ENCODE data around the gene BABAM2.

The BABAM2 gene

DNA sequence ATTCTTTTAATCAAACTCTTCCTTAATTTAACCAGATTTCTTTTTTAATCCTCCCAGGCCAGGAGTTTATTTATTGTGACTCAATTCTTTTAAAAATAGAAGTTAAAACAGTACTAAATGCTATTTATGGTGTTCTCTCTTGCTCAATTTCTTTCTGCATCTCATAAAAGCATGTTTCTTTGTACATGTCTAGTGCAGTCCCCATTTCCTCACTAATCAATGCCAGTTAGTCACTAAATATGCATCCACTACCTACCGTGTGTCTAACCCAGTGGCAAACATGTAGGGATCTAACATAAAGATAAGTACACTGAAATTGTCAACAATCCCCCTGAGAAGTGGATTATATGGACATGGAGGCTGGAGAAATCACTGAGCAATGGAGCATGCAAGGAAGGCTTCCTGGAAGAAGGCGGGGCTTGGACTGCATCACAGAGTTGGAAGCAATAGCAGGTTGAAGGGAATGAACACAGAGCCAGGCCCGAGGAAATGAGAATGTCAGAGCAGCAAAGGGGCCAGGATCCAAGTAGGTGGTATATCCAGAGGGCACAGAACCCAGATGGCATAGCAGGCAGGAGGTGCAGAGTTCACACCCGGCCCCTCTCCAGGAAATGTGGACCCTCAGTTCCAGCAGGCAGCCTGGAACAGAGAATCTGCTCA, 396.9 kb downstream of the BABAM2 start:
- DNase-seq (ENCODE audit: low read depth, low spot score): no peak
- no peak overlapping the region for H3K27ac ChIP-seq

DNA sequence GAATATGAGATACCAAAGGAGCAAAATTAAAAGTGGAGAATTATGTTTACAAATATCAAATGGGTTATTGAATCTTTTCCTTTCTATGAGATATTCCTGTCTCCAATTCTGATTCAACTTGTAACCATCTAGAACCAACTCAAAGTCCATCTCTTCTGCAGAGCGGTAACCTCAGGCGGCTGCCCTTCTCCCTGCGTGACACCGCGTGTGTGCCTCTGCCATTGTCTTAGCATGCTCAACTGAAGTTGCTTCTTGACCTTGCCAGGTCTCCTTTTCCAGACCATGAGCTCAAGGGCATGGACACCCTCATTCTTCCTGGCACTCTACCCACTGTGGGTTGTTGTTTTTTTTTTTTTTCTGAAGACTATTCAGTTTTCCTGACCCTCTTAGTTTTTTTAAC, 398.1 kb downstream of the BABAM2 start:
- DNase-seq (ENCODE audit: low read depth, low spot score): no peak

DNA sequence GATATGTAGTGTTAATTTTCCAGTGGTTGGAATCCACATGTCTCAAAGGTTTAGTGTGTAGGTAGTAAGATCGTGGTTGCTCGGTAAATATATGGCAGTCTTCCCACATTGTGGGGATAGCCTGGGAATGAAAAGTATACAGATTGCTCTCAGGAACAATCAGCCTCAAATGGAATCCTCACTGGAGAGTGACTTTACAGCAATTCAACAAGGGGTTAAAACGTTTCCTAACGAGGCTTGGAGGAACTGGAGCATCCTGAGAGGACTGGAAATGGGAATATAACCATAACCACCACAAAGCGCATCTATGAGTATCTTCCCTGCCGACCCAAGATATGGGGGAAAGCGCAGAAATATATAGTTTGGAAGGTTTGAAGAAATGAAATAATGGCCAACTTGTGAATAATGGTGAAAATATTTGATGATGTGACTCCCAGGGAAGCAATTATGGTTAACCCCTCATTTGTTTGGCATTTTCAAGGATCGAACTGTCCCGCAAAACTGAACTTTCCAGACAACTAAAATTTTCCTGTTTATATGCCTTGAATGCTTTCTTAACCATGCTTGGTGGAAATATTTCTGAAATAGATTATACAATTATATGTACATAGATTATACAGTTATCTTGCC, 401.4 kb downstream of the BABAM2 start:
- no peak for DNase-seq (ENCODE audit: low read depth, low spot score)
- no peak overlapping the region for H3K27ac ChIP-seq

More for the DNA sequence above, 398.1 kb downstream of the BABAM2 start:
- H3K27ac ChIP-seq: no peak overlapping the region

DNA sequence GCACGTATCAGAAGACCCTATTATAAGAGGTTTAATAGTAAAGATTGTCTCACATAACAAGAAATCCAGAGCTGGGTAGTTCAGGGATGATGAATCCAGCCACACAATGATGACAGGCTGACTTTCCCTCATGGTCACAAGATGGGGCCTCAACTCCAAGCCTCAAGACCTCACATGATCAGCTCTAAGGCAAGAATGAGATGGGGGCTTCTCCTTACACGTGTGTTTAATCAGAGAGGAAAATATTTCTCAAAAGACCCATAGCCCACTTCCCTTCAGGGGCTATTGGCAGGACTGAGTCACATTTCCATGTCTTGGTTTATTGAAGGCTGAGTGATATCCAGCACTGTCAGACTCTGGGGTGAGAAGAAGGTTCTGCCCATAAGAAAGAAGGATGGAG, 402.0 kb downstream of the BABAM2 start:
- no peak for DNase-seq (ENCODE audit: low read depth, low spot score)
- H3K27ac ChIP-seq: no peak overlapping the region

DNA sequence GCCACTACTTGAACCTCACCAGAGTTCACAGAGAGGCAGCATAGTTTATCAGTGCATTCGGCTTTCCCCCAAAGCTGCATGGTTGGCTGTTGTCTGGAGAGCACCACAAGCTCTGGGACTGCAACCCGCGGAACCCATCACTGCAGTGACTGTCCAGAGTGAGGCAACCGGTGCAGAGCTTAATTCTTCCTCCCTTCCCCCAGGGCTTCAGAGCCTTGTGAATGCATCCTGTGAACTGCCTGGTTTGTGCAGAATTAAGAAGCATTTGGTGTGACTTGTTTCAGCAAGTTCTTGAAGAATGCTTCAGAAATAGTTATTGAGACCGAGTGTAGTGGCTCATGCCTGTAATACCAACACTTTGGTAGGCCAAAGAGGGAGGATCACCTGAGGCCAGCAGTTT, 402.9 kb downstream of the BABAM2 start:
- DNase-seq (ENCODE audit: low read depth, low spot score): peak; percentile 24
- H3K27ac ChIP-seq: peak overlapping the region; percentile 34

DNA sequence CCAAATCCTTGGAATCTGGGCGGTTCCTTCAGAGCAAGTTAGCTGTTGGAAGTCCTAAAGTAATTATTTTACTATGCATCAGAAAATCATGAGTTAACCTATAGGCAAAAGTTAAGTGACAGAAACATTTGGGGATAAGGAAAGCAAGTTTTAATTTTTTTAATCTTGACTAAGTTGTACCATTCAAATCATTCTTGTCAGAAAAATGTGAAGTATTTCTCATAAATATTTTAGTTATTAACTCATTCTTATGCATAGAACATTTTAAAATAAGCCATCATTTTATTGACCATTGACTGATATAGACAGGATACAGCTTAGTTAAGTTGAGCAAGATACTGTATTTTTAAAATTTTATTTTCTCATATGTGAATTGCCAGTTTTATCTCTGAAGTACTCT, 403.9 kb downstream of the BABAM2 start:
- DNase-seq (ENCODE audit: low read depth, low spot score): no peak
- H3K27ac ChIP-seq: peak overlapping the region; percentile 34

DNA sequence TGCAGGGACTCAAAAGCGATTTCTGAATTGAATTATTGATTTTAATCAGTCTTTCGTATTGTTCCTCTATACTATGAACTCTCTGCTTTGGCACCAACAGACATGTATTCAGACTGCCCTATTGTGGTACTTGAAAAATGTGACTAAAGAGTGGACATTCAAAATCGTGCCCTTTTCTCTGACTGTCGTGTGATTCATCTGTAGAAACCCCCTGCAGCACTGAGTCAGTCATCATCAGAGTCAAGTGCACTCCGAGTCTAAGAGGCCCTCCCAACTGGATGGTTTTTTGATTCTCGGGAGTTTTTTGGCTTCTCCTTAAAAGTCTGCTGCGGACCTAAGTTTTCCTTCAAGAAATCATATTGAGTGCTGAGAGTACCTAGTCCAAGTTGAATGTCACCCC, 405.7 kb downstream of the BABAM2 start:
- no peak for DNase-seq (ENCODE audit: low read depth, low spot score)
- H3K27ac ChIP-seq: peak overlapping the region; percentile 60

DNA sequence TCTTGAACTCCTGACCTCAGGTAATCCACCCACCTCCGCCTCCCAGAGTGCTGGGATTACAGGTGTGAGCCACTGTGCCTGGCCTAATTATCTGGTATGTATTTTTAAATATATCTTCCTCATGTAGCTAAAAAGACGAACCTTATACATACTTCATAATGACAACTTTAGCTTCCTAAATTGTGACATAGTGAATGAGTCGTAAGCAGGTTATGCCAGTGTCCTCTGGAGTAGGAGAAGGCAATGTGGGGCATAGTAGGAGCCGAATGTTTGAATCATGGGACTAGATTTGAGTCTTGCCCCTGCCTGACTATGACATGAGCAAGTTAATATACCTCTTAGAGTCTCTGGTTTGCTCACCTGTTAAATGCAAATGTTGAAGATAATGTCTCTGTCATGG, 406.4 kb downstream of the BABAM2 start:
- peak; percentile 34 for DNase-seq (ENCODE audit: low read depth, low spot score)
- H3K27ac ChIP-seq: peak overlapping the region; percentile 60

DNA sequence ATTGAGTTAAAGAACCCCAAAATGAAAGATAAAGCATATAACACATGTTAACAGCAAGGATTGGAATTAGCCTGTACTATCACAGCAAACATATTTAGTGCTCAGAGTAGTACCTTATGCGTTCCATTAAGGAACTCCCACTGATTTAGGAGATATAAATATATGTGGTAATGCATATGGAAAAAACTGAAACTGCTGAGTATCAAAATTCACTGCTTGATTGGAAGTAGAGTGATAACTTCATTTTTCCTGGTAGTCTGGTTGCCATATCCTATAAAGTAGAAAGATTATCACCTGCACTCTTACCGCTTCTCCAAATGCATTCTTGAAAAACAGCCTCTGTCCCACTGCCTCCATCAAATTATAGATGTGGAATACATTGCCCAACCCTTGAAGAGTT, 407.0 kb downstream of the BABAM2 start:
- H3K27ac ChIP-seq: peak overlapping the region; percentile 60

DNA sequence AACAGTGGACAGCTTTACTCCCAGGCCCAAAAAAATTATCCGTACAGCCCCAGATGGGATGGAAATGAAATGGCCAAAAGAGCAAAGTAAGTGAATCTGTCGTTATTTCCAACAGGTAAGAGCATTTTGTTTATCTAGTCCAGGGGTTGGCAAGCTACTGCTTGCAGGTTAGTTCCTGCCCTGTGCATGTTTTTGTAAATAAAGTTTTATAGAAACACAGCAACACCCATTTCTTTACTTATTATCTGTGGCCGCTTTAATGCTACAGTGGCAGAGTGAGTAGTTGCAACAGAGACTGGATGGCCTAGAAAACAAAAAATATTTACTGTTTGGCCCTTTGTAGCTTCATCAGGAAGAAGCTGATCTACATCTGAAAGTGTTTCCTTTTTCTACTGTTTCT, 407.9 kb downstream of the BABAM2 start:
- DNase-seq (ENCODE audit: low read depth, low spot score): no peak
- no peak overlapping the region for H3K27ac ChIP-seq

More for the DNA sequence above, 407.0 kb downstream of the BABAM2 start:
- DNase-seq (ENCODE audit: low read depth, low spot score): no peak

DNA sequence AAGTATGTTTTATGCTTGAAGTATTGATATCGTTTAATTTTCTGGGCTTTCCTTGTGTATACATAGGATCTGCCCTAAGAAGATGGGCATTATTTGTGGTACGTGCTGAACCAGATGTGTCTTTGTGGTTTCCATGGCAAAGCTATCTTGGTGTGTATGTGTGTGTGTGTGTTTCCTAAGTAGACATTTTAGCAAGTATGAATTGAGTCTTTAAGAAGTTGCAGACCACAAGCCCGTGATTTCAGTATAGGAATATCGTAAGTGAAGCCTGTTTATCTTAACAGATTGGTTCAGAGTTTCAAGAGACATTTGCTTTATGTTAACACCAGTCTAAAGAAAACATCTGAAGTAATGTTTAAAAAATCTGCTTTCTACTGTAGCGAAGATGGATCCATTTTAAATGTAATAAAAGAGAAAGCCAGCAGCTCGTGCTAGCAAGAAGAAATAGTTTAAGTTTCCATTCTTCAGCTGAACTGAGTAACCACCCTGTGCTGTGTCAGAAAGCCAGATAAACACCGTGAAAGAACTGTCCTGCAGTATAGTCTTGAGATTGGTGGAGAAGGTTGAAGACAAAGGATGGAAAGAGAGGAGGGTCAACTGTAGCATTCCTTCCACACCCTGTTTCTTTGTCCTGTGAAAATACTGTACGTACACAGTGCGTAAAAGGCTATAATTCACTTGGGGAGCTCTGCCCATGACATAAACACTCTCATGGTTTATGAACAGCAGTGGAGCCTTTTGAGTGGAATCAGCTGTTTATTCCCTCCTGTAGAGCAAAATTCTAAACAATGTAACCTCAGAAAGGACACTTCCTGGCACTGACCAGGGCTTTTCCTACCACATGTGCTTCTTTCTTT, 410.2 kb downstream of the BABAM2 start:
- no peak for DNase-seq (ENCODE audit: low read depth, low spot score)
- no peak overlapping the region for H3K27ac ChIP-seq

DNA sequence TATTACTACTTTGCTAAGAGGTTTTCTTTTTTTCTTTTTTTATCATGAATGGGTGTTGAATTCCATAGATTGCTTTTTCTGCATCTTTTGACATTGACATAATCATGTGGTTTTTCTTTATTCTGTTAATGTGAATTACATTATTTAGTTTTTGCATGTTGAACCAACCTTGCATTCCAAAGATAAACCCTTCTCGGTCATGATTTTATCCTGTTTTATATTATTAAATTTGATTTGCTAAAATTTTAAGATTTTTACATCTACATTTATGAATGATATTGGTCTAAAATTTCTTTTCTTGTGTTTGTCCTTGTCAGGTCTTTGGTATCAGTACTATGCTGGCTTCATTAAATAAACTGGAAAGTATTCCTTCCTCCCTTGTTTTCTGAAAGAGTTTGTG, 414.7 kb downstream of the BABAM2 start:
- no peak for DNase-seq (ENCODE audit: low read depth, low spot score)

DNA sequence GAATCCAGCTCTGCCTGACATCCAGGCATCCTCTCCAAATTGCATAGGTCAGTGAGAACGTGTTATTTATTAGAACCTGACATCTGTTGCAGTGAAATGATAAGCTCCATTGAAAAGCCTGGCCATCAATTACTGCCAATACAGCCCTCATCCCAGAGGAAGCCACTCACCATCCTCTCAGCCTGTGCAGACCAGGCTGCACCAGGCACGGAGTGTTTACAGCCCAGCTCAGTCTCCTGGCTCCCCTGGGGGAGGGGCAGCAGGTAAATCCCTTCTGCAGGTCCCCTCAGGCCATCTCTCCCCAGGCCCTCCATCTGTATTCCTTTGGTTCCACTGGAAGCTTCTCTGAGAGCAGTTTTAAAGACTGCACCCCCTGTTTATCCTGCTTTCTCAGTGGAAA, 419.6 kb downstream of the BABAM2 start:
- DNase-seq (ENCODE audit: low read depth, low spot score): no peak
- H3K27ac ChIP-seq: no peak overlapping the region

More for the DNA sequence above, 414.7 kb downstream of the BABAM2 start:
- no peak overlapping the region for H3K27ac ChIP-seq

DNA sequence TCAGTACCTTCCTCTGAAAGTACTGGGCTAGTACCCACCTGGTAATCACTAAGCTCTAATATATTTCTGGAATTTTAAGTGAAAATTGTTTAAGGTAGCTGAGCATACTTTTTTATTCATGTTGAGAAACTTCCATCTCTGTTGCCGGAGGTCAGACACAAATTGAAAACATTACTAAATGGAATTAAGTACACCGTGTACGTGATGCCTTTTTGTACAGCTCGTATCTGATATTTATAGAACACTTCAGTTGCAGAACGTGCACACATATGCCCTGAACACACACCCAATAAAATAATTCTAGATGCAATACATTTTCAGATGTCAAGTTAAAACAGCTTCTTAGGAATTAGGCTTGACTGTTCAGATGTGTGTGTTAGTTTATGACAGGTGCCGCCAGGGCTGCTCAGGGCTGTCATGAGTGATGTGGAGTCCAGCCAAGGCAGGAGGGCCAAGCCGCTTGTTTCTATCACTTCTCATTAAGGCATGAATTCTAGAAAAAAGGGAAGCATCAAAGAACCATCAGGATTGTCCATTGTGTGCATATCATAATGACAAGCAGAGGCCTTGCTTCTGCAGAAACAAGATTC, 421.2 kb downstream of the BABAM2 start:
- DNase-seq (ENCODE audit: low read depth, low spot score): no peak
- H3K27ac ChIP-seq: no peak overlapping the region

DNA sequence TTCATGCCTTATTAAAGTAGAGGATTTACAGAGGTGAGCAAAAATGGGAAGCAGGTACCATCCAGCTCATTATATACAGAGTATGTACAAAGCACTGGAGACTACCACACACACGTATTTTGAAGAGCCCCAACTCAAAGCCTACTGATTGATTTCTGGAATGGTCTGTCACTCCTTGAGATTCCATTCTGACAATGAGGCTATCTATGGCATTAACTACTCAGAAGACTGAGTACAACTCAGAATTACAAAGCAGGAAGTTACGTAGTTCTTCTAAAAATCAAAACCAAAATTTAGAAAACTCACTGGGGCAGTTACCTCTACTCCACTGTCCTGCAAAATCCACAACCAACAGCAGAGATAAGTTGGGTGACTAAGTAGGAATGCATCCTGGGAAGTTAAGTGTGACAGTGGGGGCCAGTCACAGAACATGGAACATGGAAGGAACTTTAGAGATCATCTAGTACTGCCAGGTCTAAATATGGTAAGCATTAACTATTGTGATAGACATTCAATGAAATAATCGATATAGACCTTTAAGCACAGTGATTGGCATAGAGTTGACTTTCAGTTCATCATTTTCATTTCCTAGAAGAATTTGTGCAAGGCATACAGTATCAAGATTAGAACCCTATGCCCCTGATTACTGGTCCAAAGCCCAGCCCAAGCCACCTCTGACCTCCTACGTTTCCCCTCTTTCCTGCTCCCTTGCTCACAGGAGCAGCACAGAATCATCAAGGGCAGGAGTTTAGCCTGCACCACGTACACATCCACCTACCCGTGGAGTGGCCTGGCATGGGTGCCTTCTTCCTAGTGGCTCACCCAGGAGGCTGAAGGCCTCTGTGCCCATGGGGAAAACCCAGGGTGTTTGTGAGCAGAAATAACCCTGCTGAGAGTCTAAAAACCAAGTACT, 422.0 kb downstream of the BABAM2 start:
- no peak for DNase-seq (ENCODE audit: low read depth, low spot score)
- H3K27ac ChIP-seq: no peak overlapping the region

DNA sequence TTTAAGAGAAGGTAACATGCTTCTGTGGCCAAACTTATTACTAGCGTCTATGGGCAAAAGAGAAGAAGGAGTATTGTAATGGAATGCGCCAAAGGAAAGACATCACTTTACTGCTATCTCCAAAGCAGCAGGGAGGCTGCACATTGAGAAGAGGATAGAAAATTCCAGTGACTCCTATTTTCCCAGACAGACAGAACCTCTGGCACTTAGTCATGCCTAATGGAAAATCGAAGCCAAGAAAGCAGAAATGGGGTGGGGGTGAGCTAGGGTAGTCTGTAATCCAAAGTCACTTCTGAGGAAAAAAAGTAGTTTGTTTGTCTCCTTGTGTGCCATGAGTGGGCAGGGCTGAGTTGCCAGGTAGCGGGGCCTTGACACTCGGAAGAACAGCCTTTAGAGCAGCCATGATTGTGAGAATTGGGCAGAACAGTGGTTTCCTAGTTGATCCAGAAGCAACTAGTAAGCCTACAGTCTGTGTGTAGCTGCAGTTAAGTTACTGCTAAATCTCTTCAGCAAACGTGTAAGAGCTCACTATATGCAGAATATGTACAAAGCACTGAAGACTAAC, 422.8 kb downstream of the BABAM2 start:
- DNase-seq (ENCODE audit: low read depth, low spot score): no peak

DNA sequence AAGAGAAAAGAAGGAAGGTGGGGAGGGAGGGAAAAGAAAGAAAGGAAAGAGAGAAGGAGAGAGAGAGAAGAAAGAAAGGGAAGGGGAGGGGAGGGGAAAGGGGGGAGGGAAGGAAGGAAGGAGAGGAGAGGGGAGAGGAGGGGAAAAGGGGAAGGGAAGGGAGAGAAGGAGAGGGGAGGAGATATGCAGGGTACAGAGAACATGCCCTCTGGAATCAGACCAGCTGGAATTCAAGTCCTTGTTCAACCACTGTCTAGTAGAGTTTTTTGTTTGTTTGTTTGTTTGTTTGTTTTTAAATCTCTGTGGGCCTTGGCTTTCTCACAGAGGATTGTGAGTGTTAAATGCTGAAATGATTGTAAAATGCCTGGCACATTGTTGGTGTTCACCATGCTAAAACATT, 424.4 kb downstream of the BABAM2 start:
- no peak for DNase-seq (ENCODE audit: low read depth, low spot score)
- H3K27ac ChIP-seq: no peak overlapping the region

More for the DNA sequence above, 422.8 kb downstream of the BABAM2 start:
- H3K27ac ChIP-seq: no peak overlapping the region

DNA sequence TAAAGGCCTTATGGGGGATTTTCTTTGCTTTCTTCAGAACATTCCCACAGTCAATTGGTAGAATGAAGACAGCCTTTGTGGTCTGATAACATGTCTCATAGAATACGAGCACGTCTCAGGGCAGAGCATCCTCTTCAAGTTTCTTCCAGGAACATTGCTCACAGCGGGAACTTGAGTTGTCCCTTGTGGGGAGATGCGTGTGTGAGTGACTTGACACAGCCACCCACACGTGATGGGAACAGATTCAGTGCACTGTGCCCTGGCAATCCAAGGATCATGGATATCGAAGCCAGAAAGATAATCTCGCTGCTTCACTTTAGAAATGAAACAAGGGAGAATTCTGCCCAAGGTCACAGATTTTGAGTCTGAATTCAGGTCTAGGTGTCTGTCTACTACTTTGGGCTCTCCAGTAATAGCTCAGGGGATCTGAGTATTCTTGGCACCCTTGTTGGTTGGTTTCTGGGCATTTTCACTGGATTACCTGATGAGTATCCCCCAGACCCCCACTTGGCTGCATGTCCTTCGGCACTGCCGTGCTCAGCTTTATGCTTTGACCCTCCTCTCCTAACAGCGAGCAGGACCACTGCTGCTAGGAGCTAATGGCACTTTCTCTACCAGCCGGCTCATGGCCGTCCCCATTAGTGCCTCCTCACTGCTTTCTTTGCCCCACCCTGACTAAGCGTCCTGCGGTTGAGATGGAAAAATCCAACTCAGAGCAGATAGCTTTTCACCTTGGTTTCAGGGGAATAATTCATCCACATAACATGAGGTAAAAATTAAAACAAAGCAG, 426.2 kb downstream of the BABAM2 start:
- H3K27ac ChIP-seq: no peak overlapping the region

DNA sequence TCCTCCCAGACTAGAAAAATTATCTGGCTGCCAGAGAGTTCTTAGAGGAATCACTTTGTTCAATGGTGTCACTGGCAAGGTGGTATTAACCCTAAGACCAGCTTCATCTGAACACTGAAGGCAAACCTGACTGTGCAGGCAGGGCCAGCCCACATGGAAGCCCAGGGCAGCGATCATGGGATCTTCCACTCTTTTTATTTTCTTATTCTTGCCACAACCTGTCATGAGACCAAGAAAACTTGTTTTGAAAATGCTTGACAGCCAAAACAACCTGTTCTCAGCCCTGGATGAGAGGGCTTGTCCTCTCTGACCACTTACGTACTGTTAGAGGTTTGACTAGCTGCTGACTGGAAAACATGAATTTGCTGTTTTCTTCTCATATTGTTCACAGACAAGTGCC, 426.9 kb downstream of the BABAM2 start:
- no peak for DNase-seq (ENCODE audit: low read depth, low spot score)
- H3K27ac ChIP-seq: no peak overlapping the region

More for the DNA sequence above, 426.2 kb downstream of the BABAM2 start:
- no peak for DNase-seq (ENCODE audit: low read depth, low spot score)
